Stimulated activated CD8-positive, alpha-beta memory T cell treated with anti-CD3 and anti-CD28 coated beads, Interleukin-7, amount 100 ng/mL, for 4 hours (primary cell): ENCODE data around the gene TMED9.

ENCODE experiments used
- DNase-seq, 2 donors: peaks; one replicate each; pipeline ENCODE4 v3.0.0-alpha.2; 2020; ENCODE audit warnings: low read depth in 2 of 2

Gene TMED9

GRCh38 chr5:177578316-177578715 is 13.7 kb upstream of the TMED9 start:
- DNase-seq, result no peak

GRCh38 chr5:177588413-177588909 is 3.5 kb upstream of the TMED9 start:
- DNase-seq, result no peak

GRCh38 chr5:177590406-177590805 is 1.6 kb upstream of the TMED9 start:
- DNase-seq, result no peak

- DNase-seq, result no peak
Observed at GRCh38 chr5:177591690-177592009, 353 bp upstream of the TMED9 start.

GRCh38 chr5:177592905-177593304 is 902 bp downstream of the TMED9 start:
- DNase-seq, result no peak

GRCh38 chr5:177593511-177593910 is 1.5 kb downstream of the TMED9 start:
- DNase-seq, result no peak

- no peak for DNase-seq
Observed at GRCh38 chr5:177594071-177594470, 2.1 kb downstream of the TMED9 start.

GRCh38 chr5:177595026-177595585 is 3.1 kb downstream of the TMED9 start:
- no peak for DNase-seq

- DNase-seq, result no peak
Observed at GRCh38 chr5:177595991-177596774, 4.2 kb downstream of the TMED9 start.

- no peak for DNase-seq
Observed at GRCh38 chr5:177596775-177597238, 4.8 kb downstream of the TMED9 start.

- no peak for DNase-seq
Observed at GRCh38 chr5:177598477-177598876, 6.5 kb downstream of the TMED9 start.

GRCh38 chr5:177599731-177600507 is 7.9 kb downstream of the TMED9 start, which contains the start of gene B4GALT7:
B4GALT7 (plus strand) TSS chr5:177600132; CDS start chr5:177600211, 79 bp downstream.
- DNase-seq, result peak; percentile 47 to 82

- DNase-seq, result no peak
Observed at GRCh38 chr5:177600508-177601018, 8.6 kb downstream of the TMED9 start.

- no peak for DNase-seq
Observed at GRCh38 chr5:177601126-177601525, 9.1 kb downstream of the TMED9 start.

- no peak for DNase-seq
Observed at GRCh38 chr5:177601577-177602457, 9.8 kb downstream of the TMED9 start.

- no peak for DNase-seq
Observed at GRCh38 chr5:177602458-177602830, 10.4 kb downstream of the TMED9 start.

- no peak for DNase-seq
Observed at GRCh38 chr5:177603631-177604030, 11.6 kb downstream of the TMED9 start.

GRCh38 chr5:177604116-177604521 is 12.1 kb downstream of the TMED9 start:
- DNase-seq, result no peak

GRCh38 chr5:177604656-177605055 is 12.7 kb downstream of the TMED9 start:
- no peak for DNase-seq

- DNase-seq, result no peak
Observed at GRCh38 chr5:177605078-177605477, 13.1 kb downstream of the TMED9 start.

- DNase-seq, result no peak
Observed at GRCh38 chr5:177605667-177606066, 13.7 kb downstream of the TMED9 start.
